ENCODE results near the gene SP2. TPM values are rescaled to one million over a fixed set of nuclear protein-coding genes. Genes with fewer than 3 reads are reported as not detected.

SP2 gene
- total RNA-seq = 3.1 and 10.2 TPM in 2 replicates

GRCh38 chr17:47895856-47896671 is at the start of gene SP2:
TSS of gene SP2 (plus strand) at chr17:47896236. CDS start at chr17:47896287, 51 bp downstream.

GRCh38 chr17:47850692-47851573 is 45.1 kb upstream of the SP2 start, which contains the start of gene SP6:
TSS of gene SP6 (minus strand) at chr17:47851163. CDS start at chr17:47848429, 2,734 bp downstream.

GRCh38 chr17:47941246-47942095 is 45.4 kb downstream of the SP2 start, which contains the start of gene PNPO:
TSS of gene PNPO (plus strand) at chr17:47941571. CDS start at chr17:47941676, 105 bp downstream.

GRCh38 chr17:47957591-47958490 is 61.8 kb downstream of the SP2 start, which contains the start of gene PRR15L:
TSS of gene PRR15L (minus strand) at chr17:47957883. CDS start at chr17:47953234, 4,649 bp downstream.

GRCh38 chr17:47970725-47971499 is 74.9 kb downstream of the SP2 start, which contains the start of gene CDK5RAP3:
TSS of gene CDK5RAP3 (plus strand) at chr17:47971113. CDS start at chr17:47971147, 34 bp downstream.

Other genes with a start within 250 kb of the SP2 start
- 220 and 276 TPM in 2 replicates for gene KPNB1, start 246.3 kb upstream of the SP2 start, total RNA-seq
- 6.3 and 7.1 TPM in 2 replicates for gene TBKBP1, start 202.1 kb upstream of the SP2 start, total RNA-seq
- not detected in 2 replicates for gene TBX21, start 163.0 kb upstream of the SP2 start, total RNA-seq
- 5.6 and 5.8 TPM in 2 replicates for gene OSBPL7, start 74.4 kb upstream of the SP2 start, total RNA-seq
- 40.1 and 47.5 TPM in 2 replicates for gene MRPL10, start 64.7 kb upstream of the SP2 start, total RNA-seq
- 0.21 TPM in 1 of 2 replicates, not detected in the other for gene LRRC46, start 64.6 kb upstream of the SP2 start, total RNA-seq
- gene SCRN2, start 55.0 kb upstream of the SP2 start, total RNA-seq = 25.4 and 36.1 TPM in 2 replicates
- 5.2 and 7.1 TPM in 2 replicates for gene SP6, start 45.1 kb upstream of the SP2 start, total RNA-seq
- gene PNPO, start 45.3 kb downstream of the SP2 start, total RNA-seq = 73.8 and 94.8 TPM in 2 replicates
- gene PRR15L, start 61.6 kb downstream of the SP2 start, total RNA-seq = 8.0 and 10.8 TPM in 2 replicates
- gene CDK5RAP3, start 74.9 kb downstream of the SP2 start, total RNA-seq = 55.5 and 91.8 TPM in 2 replicates
- 3.1 and 4.4 TPM in 2 replicates for gene COPZ2, start 141.6 kb downstream of the SP2 start, total RNA-seq
- 61.2 and 84.7 TPM in 2 replicates for gene NFE2L1, start 152.1 kb downstream of the SP2 start, total RNA-seq
- 51.1 and 54.5 TPM in 2 replicates for gene CBX1, start 205.2 kb downstream of the SP2 start, total RNA-seq
- gene SNX11, start 211.5 kb downstream of the SP2 start, total RNA-seq = 12.3 and 14.1 TPM in 2 replicates

Data from airway epithelial cell (primary cell).